HepG2 (cell line): Measurements from ENCODE around the gene SLC35B1. TPM values are rescaled to one million over a fixed set of nuclear protein-coding genes. Genes with fewer than 3 reads are reported as not detected.

Experiments used
- ARHGAP35 ChIP-seq: sonication (generic); formaldehyde crosslinking; IDR thresholded peaks from 2 replicates; pipeline ENCODE4 v1.9.0; 2022; ENCODE audit warnings: mild to moderate bottlenecking, inconsistent platforms, moderate library complexity, missing genetic modification reagents, borderline replicate concordance
- ATF2 ChIP-seq: sonication (generic); formaldehyde crosslinking; IDR thresholded peaks from 2 replicates; pipeline ENCODE4 v1.4.0; 2020; ENCODE audit warnings: missing genetic modification reagents
- CREB1 ChIP-seq, 2 experiments: fragments of 450-650 bp in 1 of 2; IDR thresholded peaks; 2 replicates each; pipeline ENCODE4 v1.6.1; 2016 to 2017; ENCODE audit warnings: control low read depth in 1 of 2, mild to moderate bottlenecking in 1 of 2, missing compliant biosample characterization in 1 of 2, missing genetic modification characterization in 1 of 2
- ELF3 ChIP-seq: IDR thresholded peaks from 2 replicates; pipeline ENCODE4 v1.6.1; 2016; ENCODE audit warnings: missing genetic modification reagents, missing compliant biosample characterization
- GLMP ChIP-seq: sonication (generic); formaldehyde crosslinking; IDR thresholded peaks from 2 replicates; pipeline ENCODE4 v1.9.0; 2021; ENCODE audit warnings: missing genetic modification reagents, mild to moderate bottlenecking, borderline replicate concordance
- KMT2B ChIP-seq: IDR thresholded peaks from 2 replicates; pipeline ENCODE4 v1.6.1; 2016; ENCODE audit warnings: missing genetic modification reagents, missing compliant biosample characterization
- RARA ChIP-seq: IDR thresholded peaks from 2 replicates; pipeline ENCODE4 v1.6.1; 2016; ENCODE audit warnings: missing genetic modification reagents, missing compliant biosample characterization
- RBM22 ChIP-seq: fragments of 200-400 bp; formaldehyde crosslinking; optimal IDR thresholded peaks from 2 replicates; pipeline ENCODE3; 2017; ENCODE audit warnings: mild to moderate bottlenecking, low read length, moderate library complexity
- RFX1 ChIP-seq: fragments of 450-650 bp; IDR thresholded peaks from 2 replicates; pipeline ENCODE4 v1.6.1; 2017
- THAP9 ChIP-seq: sonication (generic); formaldehyde crosslinking; IDR thresholded peaks from 2 replicates; pipeline ENCODE4; 2020; ENCODE audit warnings: missing genetic modification reagents, mild to moderate bottlenecking, borderline replicate concordance
- TOPORS ChIP-seq: sonication (generic); formaldehyde crosslinking; IDR thresholded peaks from 2 replicates; pipeline ENCODE4 v1.8.0; 2023; ENCODE audit warnings: mild to moderate bottlenecking, missing genetic modification reagents
- ZBTB20 ChIP-seq: sonication (generic); formaldehyde crosslinking; IDR thresholded peaks from 2 replicates; pipeline ENCODE4 v1.8.1; 2023; ENCODE audit warnings: missing genetic modification reagents, low read depth, mild to moderate bottlenecking, borderline replicate concordance
- ZBTB38 ChIP-seq: sonication (generic); formaldehyde crosslinking; IDR thresholded peaks from 2 replicates; pipeline ENCODE4 v1.5.1; 2020; ENCODE audit warnings: mild to moderate bottlenecking, missing genetic modification reagents
- ZNF30 ChIP-seq: sonication (generic); formaldehyde crosslinking; IDR thresholded peaks from 2 replicates; pipeline ENCODE4 v1.5.0; 2020; ENCODE audit warnings: mild to moderate bottlenecking, missing genetic modification reagents
- ZNF326 ChIP-seq: sonication (generic); formaldehyde crosslinking; IDR thresholded peaks from 2 replicates; pipeline ENCODE4 v1.4.0; 2020; ENCODE audit warnings: missing genetic modification reagents, borderline replicate concordance
- ZNF34 ChIP-seq: sonication (generic); formaldehyde crosslinking; IDR thresholded peaks from 2 replicates; pipeline ENCODE4 v1.4.0; 2020; ENCODE audit warnings: mild to moderate bottlenecking, missing genetic modification reagents, borderline replicate concordance
- ZNF564 ChIP-seq: sonication (generic); formaldehyde crosslinking; IDR thresholded peaks from 2 replicates; pipeline ENCODE4 v1.8.1; 2023; ENCODE audit warnings: mild to moderate bottlenecking, missing genetic modification reagents
- ZNF639 ChIP-seq: conservative IDR thresholded peaks from 2 replicates; pipeline ENCODE4 v1.6.1; 2018; ENCODE audit warnings: missing genetic modification reagents
- ZNF790 ChIP-seq: sonication (generic); formaldehyde crosslinking; IDR thresholded peaks from 2 replicates; pipeline ENCODE4 v1.8.0; 2022; ENCODE audit warnings: missing genetic modification reagents, mild to moderate bottlenecking, borderline replicate concordance
- polyA plus RNA-seq, 8 experiments: library from polyadenylated mRNA; depleted of rRNA in 3 of 8; stranded (reverse) in 7 of 8; unstranded in 1 of 8; fragments of >200 nt; fragmentation: Illumina TruSeq in 4 of 8; extraction: Trizol in 4 of 8; gene quantifications; 2 replicates each; pipeline versions ENCODE4 v1.2.1 to v1.2.3, GENCODE V29; 2011 to 2016; ENCODE audit warnings: low read depth in 4 of 8, missing spikeins in 1 of 8, mixed read lengths in 1 of 8; ENCODE audit not compliant: insufficient read depth in 1 of 8
- total RNA-seq, 5 experiments: library from RNA; depleted of rRNA; stranded (reverse); fragments of >200 nt; fragmentation: Illumina TruSeq; extraction: Trizol; gene quantifications; 2 replicates each; pipeline ENCODE4 v1.2.3, GENCODE V29; 2016; ENCODE audit warnings: low read depth in 1 of 5
- TF ChIP-seq, protein P1 (sequence below): sonication (generic); formaldehyde crosslinking; IDR thresholded peaks from 2 replicates; pipeline ENCODE4 v1.4.0; 2020; ENCODE audit warnings: missing genetic modification reagents

SLC35B1 gene
- total and polyA plus RNA-seq, 2 of the 13 experiments (the other 11 are each of a cell fraction or from before 2014, with no cell fraction given) = 99.6 to 113 TPM

- TF ChIP-seq THAP9 (no peak), ARHGAP35 (no peak), ELF3 (CRISPR knock-in tag) (no peak), GLMP (CRISPR knock-in tag) (no peak), ZNF34 (CRISPR knock-in tag) (no peak), RBM22 (no peak), KMT2B (no peak), CREB1 (IDR thresholded peaks at IDR 0.05) (no peak), CREB1 (CRISPR knock-in tag; IDR thresholded peaks at IDR 0.05) (no peak), ATF2 (CRISPR knock-in tag) (peak; percentile 55; the same call in 1 of the 2 replicates), ZBTB20 (CRISPR knock-in tag) (peak; percentile 68; the same call in 1 of the 2 replicates), RFX1 (no peak), ZNF639 (CRISPR knock-in tag) (no peak), ZNF564 (no peak), ZNF790 (CRISPR knock-in tag) (no peak), ZNF326 (CRISPR knock-in tag) (no peak), ZNF30 (CRISPR knock-in tag) (no peak), RARA (CRISPR knock-in tag) (no peak), ZBTB38 (CRISPR knock-in tag) (no peak), TOPORS (CRISPR knock-in tag) (no peak)
- TF ChIP-seq, protein P1, sequence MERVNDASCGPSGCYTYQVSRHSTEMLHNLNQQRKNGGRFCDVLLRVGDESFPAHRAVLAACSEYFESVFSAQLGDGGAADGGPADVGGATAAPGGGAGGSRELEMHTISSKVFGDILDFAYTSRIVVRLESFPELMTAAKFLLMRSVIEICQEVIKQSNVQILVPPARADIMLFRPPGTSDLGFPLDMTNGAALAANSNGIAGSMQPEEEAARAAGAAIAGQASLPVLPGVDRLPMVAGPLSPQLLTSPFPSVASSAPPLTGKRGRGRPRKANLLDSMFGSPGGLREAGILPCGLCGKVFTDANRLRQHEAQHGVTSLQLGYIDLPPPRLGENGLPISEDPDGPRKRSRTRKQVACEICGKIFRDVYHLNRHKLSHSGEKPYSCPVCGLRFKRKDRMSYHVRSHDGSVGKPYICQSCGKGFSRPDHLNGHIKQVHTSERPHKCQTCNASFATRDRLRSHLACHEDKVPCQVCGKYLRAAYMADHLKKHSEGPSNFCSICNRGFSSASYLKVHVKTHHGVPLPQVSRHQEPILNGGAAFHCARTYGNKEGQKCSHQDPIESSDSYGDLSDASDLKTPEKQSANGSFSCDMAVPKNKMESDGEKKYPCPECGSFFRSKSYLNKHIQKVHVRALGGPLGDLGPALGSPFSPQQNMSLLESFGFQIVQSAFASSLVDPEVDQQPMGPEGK (CRISPR knock-in tag) = no peak
Measured at GRCh38 chr17:49734515-49735490, 27.0 kb upstream of the SLC35B1 start (continued).
